Astrocyte (in vitro differentiated cells and primary cell): ENCODE results near the gene UBL4A. TPM values are rescaled to one million over a fixed set of nuclear protein-coding genes. Genes with fewer than 3 reads are reported as not detected.

Source experiments
- DNase-seq: peaks from one replicate; pipeline ENCODE4 v3.0.0-alpha.2; 2010; ENCODE audit warnings: low read depth
- FAIRE-seq: peaks from 2 replicates; lab custom pipeline; 2011; peaks lifted over from hg19 to GRCh38; lab: Jason Lieb, UNC
- H2AFZ ChIP-seq: 2 replicates; pipeline ENCODE4 v1.6.0; 2012; ENCODE audit warnings: low read depth, low read length, inconsistent platforms
- H3K27ac ChIP-seq: 2 replicates; pipeline ENCODE4 v1.5.1; 2011; ENCODE audit warnings: low read depth, low read length, inconsistent platforms
- H3K27me3 ChIP-seq: 2 replicates; pipeline ENCODE4 v1.6.0; 2011; ENCODE audit warnings: low read length, inconsistent platforms; ENCODE audit not compliant: insufficient read depth
- H3K36me3 ChIP-seq: 2 replicates; pipeline ENCODE4 v1.5.1; 2011; ENCODE audit warnings: low read length, inconsistent platforms; ENCODE audit not compliant: insufficient read depth
- H3K4me1 ChIP-seq: 2 replicates; pipeline ENCODE4 v1.5.1; 2011; ENCODE audit warnings: low read length, inconsistent platforms; ENCODE audit not compliant: insufficient read depth
- H3K4me2 ChIP-seq: 2 replicates; pipeline ENCODE4 v1.6.0; 2012; ENCODE audit warnings: low read length, inconsistent platforms
- H3K4me3 ChIP-seq: 2 replicates; pipeline ENCODE4 v1.5.1; 2011; ENCODE audit warnings: low read depth, mild to moderate bottlenecking, low read length, inconsistent platforms; ENCODE audit not compliant: insufficient read depth
- H3K79me2 ChIP-seq: 2 replicates; pipeline ENCODE4 v1.6.0; 2012; ENCODE audit warnings: mild to moderate bottlenecking, low read length, inconsistent platforms; ENCODE audit not compliant: insufficient read depth
- H3K9ac ChIP-seq: 2 replicates; pipeline ENCODE4 v1.6.0; 2012; ENCODE audit warnings: mild to moderate bottlenecking, low read length, inconsistent platforms
- H3K9me3 ChIP-seq: 2 replicates; pipeline ENCODE4 v1.5.1; 2012; ENCODE audit warnings: low read depth, mild to moderate bottlenecking, low read length, inconsistent platforms; ENCODE audit not compliant: insufficient read depth
- H4K20me1 ChIP-seq: 2 replicates; pipeline ENCODE4 v1.6.0; 2012; ENCODE audit warnings: low read length, inconsistent platforms; ENCODE audit not compliant: insufficient read depth
- H3K27ac Mint-ChIP-seq: one replicate; pipeline ENCODE4 v1.8.0; 2021; ENCODE audit warnings: mild to moderate bottlenecking, mixed read lengths; ENCODE audit not compliant: unreplicated experiment
- H3K27me3 Mint-ChIP-seq: one replicate; pipeline ENCODE4 v1.8.0; 2021; ENCODE audit warnings: low read depth, mixed read lengths; ENCODE audit not compliant: unreplicated experiment
- H3K36me3 Mint-ChIP-seq: one replicate; pipeline ENCODE4 v1.8.0; 2021; ENCODE audit warnings: low read depth, mixed read lengths; ENCODE audit not compliant: unreplicated experiment
- H3K4me1 Mint-ChIP-seq: one replicate; pipeline ENCODE4 v1.8.0; 2021; ENCODE audit warnings: low read depth, mixed read lengths; ENCODE audit not compliant: unreplicated experiment
- H3K4me3 Mint-ChIP-seq: one replicate; pipeline ENCODE4 v1.8.0; 2021; ENCODE audit warnings: mild to moderate bottlenecking, moderate library complexity, mixed read lengths; ENCODE audit not compliant: unreplicated experiment
- H3K9me3 Mint-ChIP-seq: one replicate; pipeline ENCODE4 v1.8.0; 2021; ENCODE audit warnings: mild to moderate bottlenecking, mixed read lengths; ENCODE audit not compliant: unreplicated experiment
- EZH2 ChIP-seq: IDR thresholded peaks from 2 replicates; pipeline ENCODE4 v1.6.1; 2012; ENCODE audit warnings: mild to moderate bottlenecking, low read length, inconsistent platforms; ENCODE audit not compliant: insufficient read depth
- total RNA-seq: library from RNA; stranded (reverse); gene quantifications from 2 replicates; pipeline ENCODE4 v1.2.1, GENCODE V29; 2021
- TF ChIP-seq, protein P1 (sequence below): IDR thresholded peaks from 2 replicates; pipeline ENCODE4 v1.5.1; 2011; ENCODE audit warnings: low read depth, mild to moderate bottlenecking, inconsistent platforms, low read length, moderate library complexity; ENCODE audit not compliant: insufficient read depth

UBL4A gene
- total RNA-seq, 1 donor from 2014 or later = 25.8 TPM

DNA sequence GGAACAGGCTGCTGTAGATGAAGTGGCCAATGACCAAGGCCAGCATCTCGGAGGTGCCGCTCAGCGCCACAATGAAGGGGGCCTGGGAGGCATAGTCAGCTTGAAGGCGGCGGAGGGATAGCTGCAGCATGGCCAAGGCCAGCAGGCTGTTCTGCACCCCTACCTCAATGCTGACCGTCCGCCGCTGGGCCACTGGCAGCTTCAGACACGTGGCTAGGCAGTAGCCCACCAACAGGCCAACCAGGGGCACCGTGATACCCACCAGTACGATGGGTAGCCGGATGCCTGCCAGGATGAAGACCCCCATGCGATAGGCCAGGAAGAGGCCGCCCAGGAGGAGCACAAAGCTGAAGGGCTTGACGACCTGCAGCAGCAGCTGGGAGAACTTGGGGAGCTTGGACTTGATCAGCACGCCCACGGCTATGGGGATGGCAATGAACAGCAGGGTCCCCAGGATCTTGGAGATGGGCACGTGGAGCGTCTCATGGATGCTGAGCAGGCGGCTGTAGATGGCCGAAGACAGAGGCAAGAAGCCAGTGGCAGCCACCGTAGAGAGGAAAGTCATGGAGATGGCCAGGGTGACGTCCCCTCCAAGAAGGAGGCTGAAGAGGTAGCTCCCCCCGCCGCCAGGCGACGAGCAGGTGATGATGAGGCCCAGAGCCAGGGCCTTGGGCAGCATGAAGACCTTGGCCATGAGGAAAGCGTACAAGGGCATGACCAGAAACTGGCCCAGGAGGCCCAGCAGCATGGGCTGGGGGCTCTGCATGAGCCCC, 1.3 kb upstream of the UBL4A start:
- Mint-ChIP-seq H3K4me1 (no peaks in the 10 kb centered on the region), H3K9me3 (no peaks in the 10 kb centered on the region), H3K4me3 (peak overlapping the region; percentile 27), H3K36me3 (no peaks in the 10 kb centered on the region), H3K27me3 (peaks cover under 1% of the 10 kb centered on the region), H3K27ac (peak overlapping the region; percentile 62)
- H4K20me1 ChIP-seq = no peaks in the 10 kb centered on the region
- no peak overlapping the region for H3K4me2 ChIP-seq
- H2AFZ ChIP-seq = no peak overlapping the region
- no peak overlapping the region for H3K27ac ChIP-seq
- peaks cover 18% of the 10 kb centered on the region for H3K4me1 ChIP-seq
- H3K4me3 ChIP-seq = no peak overlapping the region
- no peak overlapping the region for H3K9ac ChIP-seq
- no peaks in the 10 kb centered on the region for H3K9me3 ChIP-seq
- H3K79me2 ChIP-seq = peaks cover 34% of the 10 kb centered on the region
- TF ChIP-seq, protein P1, sequence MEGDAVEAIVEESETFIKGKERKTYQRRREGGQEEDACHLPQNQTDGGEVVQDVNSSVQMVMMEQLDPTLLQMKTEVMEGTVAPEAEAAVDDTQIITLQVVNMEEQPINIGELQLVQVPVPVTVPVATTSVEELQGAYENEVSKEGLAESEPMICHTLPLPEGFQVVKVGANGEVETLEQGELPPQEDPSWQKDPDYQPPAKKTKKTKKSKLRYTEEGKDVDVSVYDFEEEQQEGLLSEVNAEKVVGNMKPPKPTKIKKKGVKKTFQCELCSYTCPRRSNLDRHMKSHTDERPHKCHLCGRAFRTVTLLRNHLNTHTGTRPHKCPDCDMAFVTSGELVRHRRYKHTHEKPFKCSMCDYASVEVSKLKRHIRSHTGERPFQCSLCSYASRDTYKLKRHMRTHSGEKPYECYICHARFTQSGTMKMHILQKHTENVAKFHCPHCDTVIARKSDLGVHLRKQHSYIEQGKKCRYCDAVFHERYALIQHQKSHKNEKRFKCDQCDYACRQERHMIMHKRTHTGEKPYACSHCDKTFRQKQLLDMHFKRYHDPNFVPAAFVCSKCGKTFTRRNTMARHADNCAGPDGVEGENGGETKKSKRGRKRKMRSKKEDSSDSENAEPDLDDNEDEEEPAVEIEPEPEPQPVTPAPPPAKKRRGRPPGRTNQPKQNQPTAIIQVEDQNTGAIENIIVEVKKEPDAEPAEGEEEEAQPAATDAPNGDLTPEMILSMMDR = no peak
- TF ChIP-seq EZH2 = no peak
- no peaks in the 10 kb centered on the region for H3K36me3 ChIP-seq
- DNase-seq (no peak), FAIRE-seq (no peak)
- H3K27me3 ChIP-seq = no peaks in the 10 kb centered on the region

DNA sequence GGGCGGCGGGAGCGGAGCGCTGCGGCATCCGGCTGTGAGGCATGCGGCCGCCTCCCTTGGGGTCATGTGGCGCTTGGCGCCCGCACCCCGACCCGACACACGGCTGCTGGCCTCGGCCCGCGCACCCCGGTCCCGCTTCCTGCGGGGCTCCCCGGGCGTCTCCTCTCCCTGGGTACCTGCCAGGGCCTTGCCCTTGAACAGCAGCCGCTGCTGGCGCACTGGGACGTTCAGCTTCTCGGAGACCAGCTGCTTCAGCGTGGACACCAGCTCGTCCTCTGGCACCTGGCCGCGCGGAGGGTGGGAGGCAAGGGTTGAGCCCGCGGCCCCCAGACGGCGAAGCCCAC, 391 bp downstream of the UBL4A start:
- Histone ChIP-seq H3K36me3 (no peaks in the 10 kb centered on the region), H3K27me3 (no peaks in the 10 kb centered on the region), H3K27ac (no peak overlapping the region), H3K4me2 (peak overlapping the region; percentile 82), H3K9me3 (no peaks in the 10 kb centered on the region), H3K79me2 (peaks cover 34% of the 10 kb centered on the region), H2AFZ (no peak overlapping the region), H3K9ac (peak overlapping the region; percentile 68), H4K20me1 (no peaks in the 10 kb centered on the region), H3K4me3 (peak overlapping the region; percentile 51), H3K4me1 (peaks cover 18% of the 10 kb centered on the region)
- peaks cover 4% of the 10 kb centered on the region for H3K36me3 Mint-ChIP-seq
- H3K4me3 Mint-ChIP-seq = no peak overlapping the region
- no peaks in the 10 kb centered on the region for H3K4me1 Mint-ChIP-seq
- H3K27me3 Mint-ChIP-seq = no peaks in the 10 kb centered on the region
- TF ChIP-seq, protein P1 = no peak
- TF ChIP-seq EZH2 = no peak
- FAIRE-seq = no peak
- no peaks in the 10 kb centered on the region for H3K9me3 Mint-ChIP-seq
- no peak for DNase-seq
- no peak overlapping the region for H3K27ac Mint-ChIP-seq
